Measurements from ENCODE around the gene GALNTL6. TPM values are rescaled to one million over a fixed set of nuclear protein-coding genes. Genes with fewer than 3 reads are reported as not detected.
"Not testable (repeated sequence)": the region's sequence is repeated elsewhere in the genome, so short reads cannot be mapped to it uniquely, and the experiment has no call there.

GALNTL6 gene
- polyA plus RNA-seq, 1 experiment: not detected

DNA sequence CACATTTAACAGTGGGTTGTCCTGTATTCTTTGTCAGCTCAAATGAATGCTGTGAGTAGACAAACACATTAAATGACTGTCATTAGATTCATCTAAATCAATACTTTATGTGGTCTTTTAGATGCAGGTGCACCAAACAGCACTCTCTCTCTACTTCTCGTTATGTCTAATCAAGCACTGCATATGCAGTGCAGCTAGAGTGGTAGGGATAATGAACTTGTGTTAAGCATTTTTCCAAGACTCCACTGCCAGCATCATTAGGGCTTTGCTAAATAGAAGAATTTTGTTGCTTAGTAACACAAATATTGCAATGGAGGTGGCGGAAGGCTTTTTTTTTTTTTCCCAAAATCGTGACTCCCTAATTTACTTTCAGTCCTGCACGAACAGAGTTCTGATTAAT lies 908.5 kb downstream of the GALNTL6 start:
- no peak overlapping the region for H3K27ac ChIP-seq (ENCODE audit: low read depth, low read length)
- no peaks in the 10 kb centered on the region for H3K9me3 ChIP-seq (ENCODE audit: control insufficient read depth, insufficient read depth, low read length)
- no peak for TF ChIP-seq CTCF (IDR thresholded peaks at IDR 0.05; ENCODE audit: low read depth, low read length)
- CTCF ChIA-PET: no interaction called here
- no peak overlapping the region for H3K4me3 ChIP-seq (ENCODE audit: low read depth, low read length)
- no peak for DNase-seq (ENCODE audit: low read depth, low spot score)
- POLR2A ChIA-PET: no interaction called here
- H3K27me3 ChIP-seq (ENCODE audit: control insufficient read depth, insufficient read depth, low read length): no peaks in the 10 kb centered on the region

- ChIA-PET POLR2A (no interaction called here), CTCF (no interaction called here)
- no peaks in the 10 kb centered on the region for H3K9me3 ChIP-seq (ENCODE audit: control insufficient read depth, insufficient read depth, low read length)
- no peak for TF ChIP-seq CTCF (IDR thresholded peaks at IDR 0.05; ENCODE audit: low read depth, low read length)
- DNase-seq (ENCODE audit: low read depth, low spot score): no peak
- H3K4me3 ChIP-seq (ENCODE audit: low read depth, low read length): no peak overlapping the region
- H3K27ac ChIP-seq (ENCODE audit: low read depth, low read length): no peak overlapping the region
- H3K27me3 ChIP-seq (ENCODE audit: control insufficient read depth, insufficient read depth, low read length): no peaks in the 10 kb centered on the region
These were observed 912.4 kb downstream of the GALNTL6 start for GRCh38 chr4:172725581-172725980.

GRCh38 chr4:172726001-172726423 lies 912.8 kb downstream of the GALNTL6 start:
- Histone ChIP-seq H3K27me3 (ENCODE audit: control insufficient read depth, insufficient read depth, low read length) (no peaks in the 10 kb centered on the region), H3K9me3 (ENCODE audit: control insufficient read depth, insufficient read depth, low read length) (no peaks in the 10 kb centered on the region), H3K4me3 (ENCODE audit: low read depth, low read length) (no peak overlapping the region), H3K27ac (ENCODE audit: low read depth, low read length) (no peak overlapping the region)
- TF ChIP-seq CTCF (IDR thresholded peaks at IDR 0.05; ENCODE audit: low read depth, low read length): no peak
- ChIA-PET CTCF (no interaction called here), POLR2A (no interaction called here)
- no peak for DNase-seq (ENCODE audit: low read depth, low spot score)

- TF ChIP-seq CTCF (IDR thresholded peaks at IDR 0.05; ENCODE audit: low read depth, low read length): no peak
- no peak overlapping the region for H3K4me3 ChIP-seq (ENCODE audit: low read depth, low read length)
- ChIA-PET POLR2A (no interaction called here), CTCF (no interaction called here)
- H3K27ac ChIP-seq (ENCODE audit: low read depth, low read length): no peak overlapping the region
- no peak for DNase-seq (ENCODE audit: low read depth, low spot score)
- H3K27me3 ChIP-seq (ENCODE audit: control insufficient read depth, insufficient read depth, low read length): no peaks in the 10 kb centered on the region
- H3K9me3 ChIP-seq (ENCODE audit: control insufficient read depth, insufficient read depth, low read length): no peaks in the 10 kb centered on the region
These were observed 914.4 kb downstream of the GALNTL6 start for GRCh38 chr4:172727631-172728030.

- CTCF ChIA-PET; DNase-seq (ENCODE audit: low read depth, low spot score); H3K27me3 ChIP-seq (ENCODE audit: control insufficient read depth, insufficient read depth, low read length); H3K4me3 ChIP-seq (ENCODE audit: low read depth, low read length); H3K27ac ChIP-seq (ENCODE audit: low read depth, low read length); POLR2A ChIA-PET: not testable (repeated sequence)
- peaks cover 11% of the 10 kb centered on the region for H3K9me3 ChIP-seq (ENCODE audit: control insufficient read depth, insufficient read depth, low read length)
These were observed 920.4 kb downstream of the GALNTL6 start for GRCh38 chr4:172733645-172734044.

DNA sequence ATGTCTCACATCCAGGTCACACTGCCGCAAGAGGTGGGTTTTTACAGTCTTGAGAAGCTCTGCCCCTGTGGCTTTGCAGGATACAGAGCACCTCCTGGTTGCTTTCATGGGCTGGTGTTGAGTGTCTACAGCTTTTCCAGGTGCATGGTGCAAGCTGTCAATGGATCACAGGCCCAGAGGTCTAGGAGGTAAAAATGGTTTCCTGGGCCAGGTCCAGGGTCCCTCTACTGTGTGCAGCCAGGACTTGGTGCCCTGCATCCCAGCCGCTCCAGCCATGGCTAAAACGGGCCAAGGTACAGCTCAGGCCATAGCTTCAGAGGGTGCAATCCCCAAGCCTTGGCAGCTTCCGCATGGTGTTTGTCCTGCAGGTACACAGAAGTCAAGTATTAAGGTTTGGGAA lies 921.4 kb downstream of the GALNTL6 start:
- TF ChIP-seq CTCF (IDR thresholded peaks at IDR 0.05; ENCODE audit: low read depth, low read length): no peak
- no peak overlapping the region for H3K27ac ChIP-seq (ENCODE audit: low read depth, low read length)
- ChIA-PET CTCF (no interaction called here), POLR2A (no interaction called here)
- H3K4me3 ChIP-seq (ENCODE audit: low read depth, low read length): no peak overlapping the region
- DNase-seq (ENCODE audit: low read depth, low spot score): no peak
- peaks cover 11% of the 10 kb centered on the region for H3K9me3 ChIP-seq (ENCODE audit: control insufficient read depth, insufficient read depth, low read length)
- no peaks in the 10 kb centered on the region for H3K27me3 ChIP-seq (ENCODE audit: control insufficient read depth, insufficient read depth, low read length)
